Vagina (tissue), 2 donors: ENCODE data around the gene SOX14.

Experiments used
- CTCF ChIP-seq, 3 experiments: fragments of 450-650 bp in 2 of 3; fragments of 200-600 bp in 1 of 3; sonication (generic) in 1 of 3; IDR thresholded peaks; one replicate each; pipeline ENCODE4 v1.5.1; 2017 to 2019; ENCODE audit warnings: antibody characterized with exemption in 3 of 3, mild to moderate bottlenecking in 2 of 3, moderate library complexity in 2 of 3
- POLR2A ChIP-seq, 2 donors: fragments of 450-650 bp; IDR thresholded peaks; one replicate each; pipeline ENCODE4 v1.6.1; 2017; ENCODE audit warnings: antibody characterized with exemption in 2 of 2, mild to moderate bottlenecking in 2 of 2, moderate library complexity in 2 of 2
- POLR2AphosphoS5 ChIP-seq, 2 donors: sonication (generic); formaldehyde crosslinking; IDR thresholded peaks; one replicate each; pipeline ENCODE4 v1.9.0; 2017; ENCODE audit warnings: antibody characterized with exemption in 2 of 2, mild to moderate bottlenecking in 2 of 2, low read depth in 1 of 2; ENCODE audit not compliant: insufficient read depth in 1 of 2

GRCh38 chr3:137763594-137763938 is 549 bp upstream of the SOX14 start:
- TF ChIP-seq POLR2A (IDR thresholded peaks at IDR 0.05): no peak
- TF ChIP-seq CTCF (IDR thresholded peaks at IDR 0.05): no peak
- TF ChIP-seq POLR2AphosphoS5 (IDR thresholded peaks at IDR 0.05; ENCODE audit: insufficient read depth in 1 of 2, low read depth in 1 of 2): no peak
